CD14-positive monocyte (primary cell): Measurements from ENCODE around the gene SMTNL2. TPM values are rescaled to one million over a fixed set of nuclear protein-coding genes. Genes with fewer than 3 reads are reported as not detected.
"Not testable (repeated sequence)": the region's sequence is repeated elsewhere in the genome, so short reads cannot be mapped to it uniquely, and the experiment has no call there.

ENCODE experiments used
- DNase-seq, 3 donors: peaks; one replicate each; pipeline ENCODE4 v3.0.0-alpha.2; 2011 to 2022
- H2AFZ ChIP-seq: 2 replicates; pipeline ENCODE4 v1.6.0; 2012; ENCODE audit warnings: mild to moderate bottlenecking, low read depth, low read length, inconsistent platforms; ENCODE audit not compliant: insufficient read depth, poor library complexity, severe bottlenecking
- H3K27ac ChIP-seq, 2 donors: 1 replicate in 1 of 2; 2 replicates in 1 of 2; pipeline ENCODE4 v1.5.1; 2012 to 2013; ENCODE audit warnings: low read length in 2 of 2, control low read depth in 1 of 2, inconsistent platforms in 1 of 2, low read depth in 1 of 2, mild to moderate bottlenecking in 1 of 2
- H3K27me3 ChIP-seq, 2 donors: one replicate each; pipeline versions ENCODE4 v1.6.0 to v1.6.1; 2011 to 2013; ENCODE audit warnings: low read length in 2 of 2; ENCODE audit not compliant: control insufficient read depth in 2 of 2, insufficient read depth in 2 of 2
- H3K36me3 ChIP-seq, 2 donors: replicated peaks in 1 of 2; 1 replicate in 1 of 2; 2 replicates in 1 of 2; pipeline versions ENCODE4 v1.5.1 to v1.6.1; 2012 to 2013; ENCODE audit warnings: low read length in 2 of 2, control low read depth in 1 of 2, inconsistent platforms in 1 of 2, mild to moderate bottlenecking in 1 of 2; ENCODE audit not compliant: insufficient read depth in 2 of 2, control insufficient read depth in 1 of 2
- H3K4me1 ChIP-seq, 2 donors: 1 replicate in 1 of 2; 2 replicates in 1 of 2; pipeline versions ENCODE4 v1.5.1 to v1.6.1; 2012 to 2013; ENCODE audit warnings: low read length in 2 of 2, control low read depth in 1 of 2, inconsistent platforms in 1 of 2, mild to moderate bottlenecking in 1 of 2, moderate library complexity in 1 of 2; ENCODE audit not compliant: insufficient read depth in 2 of 2, control insufficient read depth in 1 of 2
- H3K4me2 ChIP-seq: replicated peaks from 2 replicates; pipeline ENCODE3; 2012; ENCODE audit warnings: low read length, moderate library complexity, mild to moderate bottlenecking; ENCODE audit not compliant: poor library complexity, severe bottlenecking; ENCODE audit errors: extremely low read depth
- H3K4me3 ChIP-seq, 3 experiments: fragments of 200-600 bp in 1 of 3; sonication (generic) in 1 of 3; replicated peaks in 1 of 3; 1 replicate in 2 of 3; 2 replicates in 1 of 3; pipeline ENCODE4 v1.5.1; 2011 to 2013; ENCODE audit warnings: low read length in 3 of 3, mild to moderate bottlenecking in 3 of 3, control low read depth in 2 of 3, low read depth in 2 of 3, inconsistent platforms in 1 of 3, moderate library complexity in 1 of 3
- H3K79me2 ChIP-seq: 2 replicates; pipeline ENCODE4 v1.6.0; 2012; ENCODE audit warnings: mild to moderate bottlenecking, control low read depth, inconsistent platforms, low read length, moderate library complexity; ENCODE audit not compliant: insufficient read depth
- H3K9ac ChIP-seq: 2 replicates; pipeline ENCODE4 v1.6.0; 2017; ENCODE audit warnings: low read length, mild to moderate bottlenecking; ENCODE audit not compliant: insufficient read depth, poor library complexity, severe bottlenecking
- H3K9me3 ChIP-seq, 2 donors: replicated peaks in 1 of 2; 1 replicate in 1 of 2; 2 replicates in 1 of 2; pipeline versions ENCODE4 v1.5.1 to v1.6.1; 2012 to 2013; ENCODE audit warnings: low read length in 2 of 2, control low read depth in 1 of 2; ENCODE audit not compliant: control insufficient read depth in 1 of 2, insufficient read depth in 1 of 2
- H4K20me1 ChIP-seq: 2 replicates; pipeline ENCODE4 v1.6.0; 2012; ENCODE audit warnings: mild to moderate bottlenecking, low read length, control low read depth, moderate library complexity; ENCODE audit not compliant: insufficient read depth
- H3K27ac Mint-ChIP-seq, 7 donors: one replicate each; pipeline ENCODE4 v1.8.0; 2020; ENCODE audit warnings: mild to moderate bottlenecking in 7 of 7, mixed read lengths in 7 of 7, moderate library complexity in 6 of 7, inconsistent platforms in 2 of 7
- H3K27me3 Mint-ChIP-seq, 3 donors: one replicate each; pipeline ENCODE4 v1.8.0; 2021 to 2022; ENCODE audit warnings: low read depth in 3 of 3, mild to moderate bottlenecking in 3 of 3, mixed read lengths in 3 of 3, moderate library complexity in 3 of 3, inconsistent platforms in 1 of 3
- H3K36me3 Mint-ChIP-seq, 2 donors: one replicate each; pipeline ENCODE4 v1.8.0; 2020; ENCODE audit warnings: mixed read lengths in 2 of 2, inconsistent platforms in 1 of 2, mild to moderate bottlenecking in 1 of 2
- H3K4me1 Mint-ChIP-seq: one replicate; pipeline ENCODE4 v1.8.0; 2020; ENCODE audit warnings: mild to moderate bottlenecking, mixed read lengths
- H3K4me3 Mint-ChIP-seq, 2 donors: one replicate each; pipeline ENCODE4 v1.8.0; 2020; ENCODE audit warnings: mild to moderate bottlenecking in 2 of 2, mixed read lengths in 2 of 2, moderate library complexity in 1 of 2
- H3K9me3 Mint-ChIP-seq, 7 donors: one replicate each; pipeline ENCODE4 v1.8.0; 2020 to 2022; ENCODE audit warnings: mixed read lengths in 7 of 7, mild to moderate bottlenecking in 6 of 7, moderate library complexity in 6 of 7, inconsistent platforms in 2 of 7
- CTCF ChIP-seq: fragments of 200-600 bp; IDR thresholded peaks from one replicate; pipeline ENCODE4 v1.8.0; 2022; ENCODE audit warnings: antibody characterized with exemption, mild to moderate bottlenecking
- WGBS: methylation state at CpG from one replicate; pipeline ENCODE4 v1.1.5; 2013; ENCODE audit warnings: missing lambda C conversion rate; ENCODE audit not compliant: insufficient coverage; 5-methylcytosine and 5-hydroxymethylcytosine counted together
- intact Hi-C, 2 donors: fragments of 100-400 bp; cut with micrococcal nuclease; formaldehyde crosslinking; loops; one replicate each; pipeline versions ENCODE4 v1.15.0 to v1.15.1; 2023
- polyA plus RNA-seq, 3 donors: library from polyadenylated mRNA; depleted of rRNA in 1 of 3; unstranded in 2 of 3; stranded (reverse) in 1 of 3; fragments of 300-500 nt in 2 of 3; fragments of >200 nt in 1 of 3; fragmentation: Illumina TruSeq in 2 of 3; gene quantifications; 1 replicate in 2 of 3; 2 replicates in 1 of 3; pipeline ENCODE4 v1.2.3, GENCODE V29; 2012 to 2021

Gene SMTNL2
- polyA plus RNA-seq, 3 donors, result 0.08 TPM; not detected in 2

GRCh38 chr17:4588898-4589625, 4.7 kb downstream of the SMTNL2 start:
- intact Hi-C loops, result no loop called here
- Mint-ChIP-seq H3K27me3 (peaks cover 33 to 46% (median 34%) of the 10 kb centered on the region in 3 donors), H3K4me1 (no peaks in the 10 kb centered on the region), H3K36me3 (peaks cover 0 to 1% of the 10 kb centered on the region in 2 donors), H3K27ac (no peak overlapping the region), H3K9me3 (peaks cover 0 to 4% (median 0%) of the 10 kb centered on the region in 7 donors), H3K4me3 (no peak overlapping the region)
- Histone ChIP-seq H3K4me1 (peaks cover 1 to 6% of the 10 kb centered on the region in 2 donors), H3K27ac (no peak overlapping the region), H3K4me3 (no peak overlapping the region), H3K79me2 (no peaks in the 10 kb centered on the region), H3K27me3 (peaks cover 5 to 29% of the 10 kb centered on the region in 2 donors), H4K20me1 (no peaks in the 10 kb centered on the region), H3K36me3 (no peaks in the 10 kb centered on the region), H3K9me3 (peaks cover 0 to 4% of the 10 kb centered on the region in 2 donors), H3K9ac (no peak overlapping the region), H2AFZ (no peak overlapping the region), H3K4me2 (no peak overlapping the region)
- DNase-seq, result no peak
- TF ChIP-seq CTCF, result no peak
- WGBS, result 92% methylated on average over 5 of the region's 22 CpGs

- H3K4me3 ChIP-seq, H3K9me3 ChIP-seq, H3K4me2 ChIP-seq, H3K4me1 ChIP-seq, DNase-seq, H3K36me3 ChIP-seq, H3K27ac ChIP-seq, H2AFZ ChIP-seq, H4K20me1 ChIP-seq, H3K27ac Mint-ChIP-seq, H3K9ac ChIP-seq, H3K36me3 Mint-ChIP-seq, H3K9me3 Mint-ChIP-seq, H3K79me2 ChIP-seq, intact Hi-C loops, H3K4me3 Mint-ChIP-seq, H3K4me1 Mint-ChIP-seq: not testable (repeated sequence)
- WGBS, result 87% methylated on average over 8 of the region's 11 CpGs
- H3K27me3 ChIP-seq, result peaks cover 2 to 26% of the 10 kb centered on the region in 2 donors
- H3K27me3 Mint-ChIP-seq, result peaks cover 32 to 42% (median 38%) of the 10 kb centered on the region in 3 donors
Measured at GRCh38 chr17:4590042-4590441, 5.7 kb downstream of the SMTNL2 start.
